Endothelial cell of umbilical vein (primary cell): ENCODE results near the gene GABRG1. TPM values are rescaled to one million over a fixed set of nuclear protein-coding genes. Genes with fewer than 3 reads are reported as not detected.

Experiments used
- BruUV-seq: library from RNA; stranded (reverse); fragments of 400-500 nt; replicated peaks from 2 replicates; lab custom pipeline; 2021; lab: Mats Ljungman, UMichigan
- CTCF ChIA-PET: fragments of 300-600, 350-600 bp; sonication (Branson Sonifier 250); formaldehyde crosslinking; loops from one replicate; lab custom pipeline; 2021; ENCODE audit warnings: antibody characterized with exemption, inconsistent platforms; lab: Charles Lee
- POLR2A ChIA-PET: fragments of 300-600, 350-600 bp; sonication (Branson Sonifier 250); formaldehyde crosslinking; loops from one replicate; lab custom pipeline; 2021; ENCODE audit warnings: antibody characterized with exemption, inconsistent platforms; lab: Charles Lee
- DNase-seq: peaks from one replicate; pipeline ENCODE4 v3.0.0-alpha.2; 2011; ENCODE audit warnings: low read depth, low spot score
- FAIRE-seq: peaks from 2 replicates; lab custom pipeline; 2011; peaks lifted over from hg19 to GRCh38; lab: Jason Lieb, UNC
- H2AFZ ChIP-seq: 2 replicates; pipeline ENCODE4 v1.6.0; 2012; ENCODE audit warnings: low read depth, low read length, control low read depth, inconsistent platforms
- H3K27ac ChIP-seq: 2 replicates; pipeline ENCODE4 v1.5.1; 2011; ENCODE audit warnings: low read depth, mild to moderate bottlenecking, control low read depth, low read length, moderate library complexity; ENCODE audit not compliant: insufficient read depth
- H3K27me3 ChIP-seq, 2 experiments: 2 replicates each; pipeline versions ENCODE4 v1.6.0 to v1.6.1; 2011; ENCODE audit warnings: low read length in 2 of 2, mixed read lengths in 1 of 2; ENCODE audit not compliant: control insufficient read depth in 2 of 2, insufficient read depth in 2 of 2
- H3K36me3 ChIP-seq, 2 experiments: 2 replicates in 1 of 2; 3 replicates in 1 of 2; pipeline ENCODE4 v1.5.1; 2011; ENCODE audit warnings: low read length in 2 of 2, mild to moderate bottlenecking in 1 of 2, moderate library complexity in 1 of 2; ENCODE audit not compliant: control insufficient read depth in 2 of 2, insufficient read depth in 2 of 2; ENCODE audit errors: extremely low read depth in 1 of 2
- H3K4me1 ChIP-seq: 3 replicates; pipeline ENCODE4 v1.5.1; 2011; ENCODE audit warnings: mild to moderate bottlenecking, low read length; ENCODE audit not compliant: control insufficient read depth, insufficient read depth; ENCODE audit errors: extremely low read depth
- H3K4me2 ChIP-seq: 2 replicates; pipeline ENCODE4 v1.6.1; 2011; ENCODE audit warnings: low read length, control low read depth, mixed read lengths; ENCODE audit not compliant: insufficient read depth
- H3K4me3 ChIP-seq, 3 experiments: fragments of 200-600 bp in 1 of 3; sonication (generic), shearing (Covaris generic) in 1 of 3; replicated peaks in 1 of 3; 2 replicates each; pipeline ENCODE4 v1.5.1; 2011 to 2016; ENCODE audit warnings: control low read depth in 3 of 3, low read length in 3 of 3, mild to moderate bottlenecking in 2 of 3, inconsistent platforms in 1 of 3, low read depth in 1 of 3, moderate library complexity in 1 of 3; ENCODE audit not compliant: insufficient read depth in 1 of 3
- H3K79me2 ChIP-seq: 2 replicates; pipeline ENCODE4 v1.6.0; 2012; ENCODE audit warnings: low read length, inconsistent platforms; ENCODE audit not compliant: control insufficient read depth, insufficient read depth
- H3K9ac ChIP-seq: replicated peaks from 2 replicates; pipeline ENCODE3; 2011; ENCODE audit warnings: low read length, control low read depth; ENCODE audit not compliant: insufficient read depth; ENCODE audit errors: extremely low read depth
- H3K9me1 ChIP-seq: replicated peaks from 3 replicates; pipeline ENCODE4 v1.6.0; 2011; ENCODE audit warnings: mild to moderate bottlenecking, low read length; ENCODE audit not compliant: control insufficient read depth, insufficient read depth; ENCODE audit errors: extremely low read depth
- H3K9me3 ChIP-seq: replicated peaks from 2 replicates; pipeline ENCODE4 v1.5.1; 2012; ENCODE audit warnings: low read length, inconsistent platforms; ENCODE audit not compliant: control insufficient read depth, insufficient read depth
- H4K20me1 ChIP-seq: replicated peaks from 2 replicates; pipeline ENCODE3; 2011; ENCODE audit warnings: mild to moderate bottlenecking, low read length; ENCODE audit not compliant: control insufficient read depth, insufficient read depth; ENCODE audit errors: extremely low read depth
- EZH2 ChIP-seq: IDR thresholded peaks from 2 replicates; pipeline ENCODE4 v1.6.1; 2012; ENCODE audit warnings: borderline replicate concordance, low read depth, mild to moderate bottlenecking, moderate library complexity, low read length, inconsistent platforms; ENCODE audit not compliant: severe bottlenecking
- FOS ChIP-seq: IDR thresholded peaks from 2 replicates; pipeline ENCODE4 v1.6.1; 2011; ENCODE audit warnings: mild to moderate bottlenecking, low read length, moderate library complexity, borderline replicate concordance; ENCODE audit not compliant: insufficient read depth
- GATA2 ChIP-seq: IDR thresholded peaks from 2 replicates; pipeline ENCODE4 v1.7.0; 2011; ENCODE audit warnings: low read depth, mild to moderate bottlenecking, moderate library complexity, mixed read lengths, low read length; ENCODE audit not compliant: insufficient read length, insufficient read depth
- JUN ChIP-seq: IDR thresholded peaks from 2 replicates; pipeline ENCODE4 v1.6.1; 2011; ENCODE audit warnings: borderline replicate concordance, low read depth; ENCODE audit not compliant: insufficient read length, insufficient read depth
- MYC ChIP-seq: IDR thresholded peaks from one replicate; pipeline ENCODE4 v1.6.1; 2011; ENCODE audit warnings: mild to moderate bottlenecking, low read depth, low read length
- POLR2A ChIP-seq: IDR thresholded peaks from 2 replicates; pipeline ENCODE4 v1.6.1; 2012; ENCODE audit warnings: low read depth, mild to moderate bottlenecking, control low read depth, low read length
- POLR2AphosphoS5 ChIP-seq: IDR thresholded peaks from 2 replicates; pipeline ENCODE4 v1.6.1; 2012; ENCODE audit warnings: low read depth, mild to moderate bottlenecking, control low read depth, low read length, moderate library complexity; ENCODE audit not compliant: insufficient read depth
- dilution Hi-C: fragments of 300-500 bp; cut with MboI; formaldehyde crosslinking; loops from one replicate; pipeline ENCODE4 v1.15.0; 2019; ENCODE audit warnings: low sequenced_read_pairs; ENCODE audit not compliant: extremely low pct_ligation_motif_present
- intact Hi-C: fragments of 100-400 bp; cut with micrococcal nuclease; formaldehyde crosslinking; loops from one replicate; pipeline ENCODE4 v1.10.0; 2022
- polyA plus RNA-seq, 4 experiments: library from polyadenylated mRNA; depleted of rRNA in 3 of 4; stranded (reverse) in 3 of 4; unstranded in 1 of 4; fragments of >200 nt; gene quantifications; 2 replicates each; pipeline versions ENCODE4 v1.2.1 to v1.2.3, GENCODE V29; 2011 to 2012; ENCODE audit warnings: missing spikeins in 1 of 4
- total RNA-seq: library from RNA; stranded (reverse); gene quantifications from 2 replicates; pipeline ENCODE4 v1.2.3, GENCODE V29; 2021
- TF ChIP-seq, protein P1 (sequence below): IDR thresholded peaks from 2 replicates; pipeline ENCODE4 v1.6.1; 2011; ENCODE audit not compliant: insufficient read depth, insufficient read length
- TF ChIP-seq, protein P2 (sequence below), 2 donors: IDR thresholded peaks; 1 replicate in 1 of 2; 2 replicates in 1 of 2; pipeline ENCODE4 v1.5.1; 2011; ENCODE audit warnings: low read length in 2 of 2, mild to moderate bottlenecking in 2 of 2, moderate library complexity in 2 of 2, control low read depth in 1 of 2, inconsistent platforms in 1 of 2, low read depth in 1 of 2; ENCODE audit not compliant: insufficient read depth in 1 of 2; ENCODE audit errors: extremely low read depth in 1 of 2

GABRG1 gene
- total and polyA plus RNA-seq, 2 donors (not counting 3 experiments of a cell fraction or from before 2014, with no cell fraction given), result not detected

DNA sequence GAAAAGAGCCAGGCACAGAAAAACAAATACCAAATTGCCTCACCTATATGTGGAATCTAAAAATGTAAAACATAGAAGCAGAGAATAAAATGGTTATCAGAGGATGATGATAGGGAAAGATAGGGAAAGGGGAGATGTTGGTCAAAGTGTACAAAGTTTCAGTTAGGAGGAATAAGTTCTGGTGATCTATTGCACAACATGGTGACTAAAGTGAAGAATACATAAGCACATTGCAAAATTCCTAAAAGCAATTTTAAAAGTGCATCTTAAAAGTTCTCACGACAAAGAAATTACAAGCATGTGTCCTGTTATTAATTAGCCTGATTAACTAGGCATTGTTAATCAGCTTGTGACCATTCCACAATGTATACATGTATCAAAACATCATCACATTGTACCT, 136.0 kb downstream of the GABRG1 start:
- Histone ChIP-seq H3K9me1 (no peaks in the 10 kb centered on the region), H3K4me2 (no peak overlapping the region), H3K4me1 (no peaks in the 10 kb centered on the region), H3K79me2 (no peaks in the 10 kb centered on the region), H3K9me3 (peaks cover 1% of the 10 kb centered on the region), H3K36me3 (no peaks in the 10 kb centered on the region), H4K20me1 (no peaks in the 10 kb centered on the region), H3K27ac (no peak overlapping the region), H3K4me3 (no peak overlapping the region), H3K27me3 (no peaks in the 10 kb centered on the region), H2AFZ (no peak overlapping the region), H3K9ac (no peak overlapping the region)
- CTCF ChIA-PET, result no interaction called here
- intact Hi-C loops (no loop called here), dilution Hi-C loops (no loop called here)
- POLR2A ChIA-PET, result no interaction called here
- no peak for DNase-seq
- BruUV-seq, result no TSS peak
- no peak for FAIRE-seq
- TF ChIP-seq POLR2A (no peak), JUN (no peak), FOS (no peak), MYC (no peak), EZH2 (no peak), POLR2AphosphoS5 (no peak), GATA2 (no peak)
- TF ChIP-seq, protein P1, sequence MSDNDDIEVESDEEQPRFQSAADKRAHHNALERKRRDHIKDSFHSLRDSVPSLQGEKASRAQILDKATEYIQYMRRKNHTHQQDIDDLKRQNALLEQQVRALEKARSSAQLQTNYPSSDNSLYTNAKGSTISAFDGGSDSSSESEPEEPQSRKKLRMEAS, result no peak
- TF ChIP-seq, protein P2, sequence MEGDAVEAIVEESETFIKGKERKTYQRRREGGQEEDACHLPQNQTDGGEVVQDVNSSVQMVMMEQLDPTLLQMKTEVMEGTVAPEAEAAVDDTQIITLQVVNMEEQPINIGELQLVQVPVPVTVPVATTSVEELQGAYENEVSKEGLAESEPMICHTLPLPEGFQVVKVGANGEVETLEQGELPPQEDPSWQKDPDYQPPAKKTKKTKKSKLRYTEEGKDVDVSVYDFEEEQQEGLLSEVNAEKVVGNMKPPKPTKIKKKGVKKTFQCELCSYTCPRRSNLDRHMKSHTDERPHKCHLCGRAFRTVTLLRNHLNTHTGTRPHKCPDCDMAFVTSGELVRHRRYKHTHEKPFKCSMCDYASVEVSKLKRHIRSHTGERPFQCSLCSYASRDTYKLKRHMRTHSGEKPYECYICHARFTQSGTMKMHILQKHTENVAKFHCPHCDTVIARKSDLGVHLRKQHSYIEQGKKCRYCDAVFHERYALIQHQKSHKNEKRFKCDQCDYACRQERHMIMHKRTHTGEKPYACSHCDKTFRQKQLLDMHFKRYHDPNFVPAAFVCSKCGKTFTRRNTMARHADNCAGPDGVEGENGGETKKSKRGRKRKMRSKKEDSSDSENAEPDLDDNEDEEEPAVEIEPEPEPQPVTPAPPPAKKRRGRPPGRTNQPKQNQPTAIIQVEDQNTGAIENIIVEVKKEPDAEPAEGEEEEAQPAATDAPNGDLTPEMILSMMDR (IDR thresholded peaks at IDR 0.05; ENCODE audit: extremely low read depth in 1 of 2, insufficient read depth in 1 of 2, low read depth in 1 of 2, low read length in 2 of 2), result no peak
